ENCODE measurements around the gene CACNA2D2. TPM values are rescaled to one million over a fixed set of nuclear protein-coding genes. Genes with fewer than 3 reads are reported as not detected.

CACNA2D2 gene
- total RNA-seq, 1 experiment from 2014 or later: 22.0 TPM

GRCh38 chr3:50319894-50320625 is 183.4 kb downstream of the CACNA2D2 start:
- Mint-ChIP-seq H3K27ac (peak overlapping the region; percentile 44; the same call in 1 of the 2 replicates), H3K9me3 (no peaks in the 10 kb centered on the region), H3K36me3 (peaks cover 36% of the 10 kb centered on the region), H3K4me1 (peaks cover 40% of the 10 kb centered on the region), H3K27me3 (ENCODE audit: low read depth) (no peaks in the 10 kb centered on the region), H3K4me3 (peak overlapping the region; percentile 93)
- TF ChIP-seq PRRX2 (CRISPR knock-in tag; IDR thresholded peaks at IDR 0.05): no peak
- no peak for TF ChIP-seq CREB1 (CRISPR knock-in tag; IDR thresholded peaks at IDR 0.05)
- TF ChIP-seq ELF4 (CRISPR knock-in tag; IDR thresholded peaks at IDR 0.05; ENCODE audit: low read depth): no peak
- TF ChIP-seq EMX1 (CRISPR knock-in tag; IDR thresholded peaks at IDR 0.05): no peak
- no peak for TF ChIP-seq HMGA2 (CRISPR knock-in tag; IDR thresholded peaks at IDR 0.05)
- 0 out of 2 replicates have a peak, but pooled peaks have one; percentile 4 for TF ChIP-seq ZNF121 (CRISPR knock-in tag; IDR thresholded peaks at IDR 0.05)
- TF ChIP-seq NFATC4 (CRISPR knock-in tag; IDR thresholded peaks at IDR 0.05): no peak
- TF ChIP-seq GABPB1 (CRISPR knock-in tag; IDR thresholded peaks at IDR 0.05): no peak
- ChIA-PET POLR2A (no interaction called here), CTCF (interaction anchor here (0.7 to 5.5 kb wide), 10 partner anchors 8 to 292 kb away, joined by 3 to 95 read pairs (median 4); partner anchors contain the start of genes CISH, HYAL1, HYAL3 and IFRD2)
- ATAC-seq: no peak
- DNase-seq (ENCODE audit: low spot score): no peak

GRCh38 chr3:50319181-50319893 is 184.1 kb downstream of the CACNA2D2 start:
- Mint-ChIP-seq H3K4me3 (peak overlapping the region; percentile 93), H3K27me3 (ENCODE audit: low read depth) (no peaks in the 10 kb centered on the region), H3K36me3 (peaks cover 38% of the 10 kb centered on the region), H3K27ac (no peak overlapping the region), H3K9me3 (no peaks in the 10 kb centered on the region), H3K4me1 (peaks cover 34% of the 10 kb centered on the region)
- TF ChIP-seq FOXJ3 (CRISPR knock-in tag; IDR thresholded peaks at IDR 0.05; ENCODE audit: borderline replicate concordance) (no peak), ATF3 (CRISPR knock-in tag; conservative IDR thresholded peaks at IDR 0.05) (no peak), SOX15 (CRISPR knock-in tag; IDR thresholded peaks at IDR 0.05) (no peak), IRF1 (CRISPR knock-in tag; IDR thresholded peaks at IDR 0.05) (no peak)
- CTCF ChIA-PET: interaction anchor here (0.6 to 2.1 kb wide), 7 partner anchors 9 to 409 kb away, joined by 3 to 6 read pairs (median 3); partner anchors contain the start of genes HYAL1 and IFRD2
- DNase-seq (ENCODE audit: low spot score): no peak
- ATAC-seq: no peak
- POLR2A ChIA-PET: no interaction called here

DNA sequence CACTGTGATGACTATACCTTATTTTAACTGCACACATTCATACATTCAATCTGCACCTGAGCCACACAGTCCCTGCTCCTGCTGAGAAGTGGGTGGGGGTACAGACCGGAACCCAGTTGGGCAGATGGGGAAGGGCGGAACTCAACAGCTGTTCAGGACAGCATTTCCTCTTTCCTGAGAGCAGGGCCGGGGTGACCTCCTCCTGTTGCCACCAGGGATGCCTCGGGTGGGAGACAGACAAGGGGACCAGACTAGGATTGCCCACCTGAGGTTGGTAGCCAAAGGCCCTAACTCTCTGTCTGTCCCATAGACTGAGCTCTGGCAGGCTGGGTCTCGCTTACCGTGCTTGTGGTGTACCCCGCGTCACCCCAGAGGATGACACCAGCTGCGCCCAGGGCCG is 184.8 kb downstream of the CACNA2D2 start:
- POLR2A ChIA-PET: no interaction called here

More for the DNA sequence above, 184.8 kb downstream of the CACNA2D2 start:
- peaks cover 5% of the 10 kb centered on the region; the same call in 1 of the 2 replicates for H3K9me3 Mint-ChIP-seq
- H3K36me3 Mint-ChIP-seq: peaks cover 45% of the 10 kb centered on the region
- H3K27me3 Mint-ChIP-seq (ENCODE audit: low read depth): no peaks in the 10 kb centered on the region
- CTCF ChIA-PET: interaction anchor here (1.0 to 2.1 kb wide), 4 partner anchors 10 to 408 kb away, joined by 3 to 6 read pairs (median 4); partner anchors contain the start of gene HYAL1
- ATAC-seq: no peak
- TF ChIP-seq ATF3 (CRISPR knock-in tag; conservative IDR thresholded peaks at IDR 0.05): no peak
- no peak for TF ChIP-seq E2F4 (CRISPR knock-in tag; IDR thresholded peaks at IDR 0.05; ENCODE audit: borderline replicate concordance, low read depth)
- no peak for TF ChIP-seq TEAD1 (CRISPR knock-in tag; IDR thresholded peaks at IDR 0.05)
- TF ChIP-seq FOXP1 (CRISPR knock-in tag; IDR thresholded peaks at IDR 0.05; ENCODE audit: borderline replicate concordance): no peak
- TF ChIP-seq ESRRA (CRISPR knock-in tag; IDR thresholded peaks at IDR 0.05; ENCODE audit: borderline replicate concordance): no peak
- no peak for TF ChIP-seq TEAD4 (CRISPR knock-in tag; IDR thresholded peaks at IDR 0.05)
- TF ChIP-seq RELA (CRISPR knock-in tag; IDR thresholded peaks at IDR 0.05; ENCODE audit: borderline replicate concordance): no peak
- TF ChIP-seq, protein P1, sequence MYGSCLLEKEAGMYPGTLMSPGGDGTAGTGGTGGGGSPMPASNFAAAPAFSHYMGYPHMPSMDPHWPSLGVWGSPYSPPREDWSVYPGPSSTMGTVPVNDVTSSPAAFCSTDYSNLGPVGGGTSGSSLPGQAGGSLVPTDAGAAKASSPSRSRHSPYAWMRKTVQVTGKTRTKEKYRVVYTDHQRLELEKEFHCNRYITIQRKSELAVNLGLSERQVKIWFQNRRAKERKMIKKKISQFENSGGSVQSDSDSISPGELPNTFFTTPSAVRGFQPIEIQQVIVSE (CRISPR knock-in tag; IDR thresholded peaks at IDR 0.05; ENCODE audit: borderline replicate concordance): no peak
- DNase-seq (ENCODE audit: low spot score): no peak
- H3K4me3 Mint-ChIP-seq: peak overlapping the region; percentile 16; the same call in 1 of the 2 replicates
- no peak overlapping the region for H3K27ac Mint-ChIP-seq
- peaks cover 27% of the 10 kb centered on the region for H3K4me1 Mint-ChIP-seq
